Neuron (in vitro differentiated cells): Measurements from ENCODE around the gene OR7D2.
"Not testable (repeated sequence)": the region's sequence is repeated elsewhere in the genome, so short reads cannot be mapped to it uniquely, and the experiment has no call there.

ENCODE experiments used
- H2AFZ ChIP-seq: one replicate; pipeline ENCODE4 v1.6.1; 2013; ENCODE audit warnings: low read depth, mild to moderate bottlenecking, inconsistent platforms, low read length, moderate library complexity
- H3K27me3 ChIP-seq: one replicate; pipeline ENCODE4 v1.6.1; 2013; ENCODE audit warnings: low read length; ENCODE audit not compliant: insufficient read depth
- H3K36me3 ChIP-seq: one replicate; pipeline ENCODE4 v1.6.1; 2013; ENCODE audit warnings: low read length; ENCODE audit not compliant: insufficient read depth
- H3K4me1 ChIP-seq: one replicate; pipeline ENCODE4 v1.6.1; 2013; ENCODE audit warnings: low read length; ENCODE audit not compliant: insufficient read depth
- H3K4me3 ChIP-seq: 2 replicates; pipeline ENCODE4 v1.5.1; 2013; ENCODE audit warnings: mild to moderate bottlenecking, low read length, moderate library complexity
- H3K9me3 ChIP-seq: one replicate; pipeline ENCODE4 v1.6.1; 2013; ENCODE audit warnings: low read length

Gene OR7D2

GRCh38 chr19:9159891-9160290 lies 18.9 kb upstream of the OR7D2 start:
- Histone ChIP-seq H3K4me1 (no peaks in the 10 kb centered on the region), H3K9me3 (peaks cover 79% of the 10 kb centered on the region), H3K27me3 (no peaks in the 10 kb centered on the region), H3K36me3 (peaks cover 87% of the 10 kb centered on the region), H3K4me3 (no peak overlapping the region), H2AFZ (no peak overlapping the region)

GRCh38 chr19:9161427-9161826 lies 17.4 kb upstream of the OR7D2 start:
- no peaks in the 10 kb centered on the region for H3K4me1 ChIP-seq
- H3K36me3 ChIP-seq = peaks cover 75% of the 10 kb centered on the region
- H2AFZ ChIP-seq = no peak overlapping the region
- H3K4me3 ChIP-seq = no peak overlapping the region
- H3K27me3 ChIP-seq = no peaks in the 10 kb centered on the region
- peaks cover 66% of the 10 kb centered on the region for H3K9me3 ChIP-seq

- peaks cover 42% of the 10 kb centered on the region for H3K36me3 ChIP-seq
- no peak overlapping the region for H3K4me3 ChIP-seq
- H2AFZ ChIP-seq = no peak overlapping the region
- no peaks in the 10 kb centered on the region for H3K4me1 ChIP-seq
- H3K9me3 ChIP-seq = peaks cover 31% of the 10 kb centered on the region
- no peaks in the 10 kb centered on the region for H3K27me3 ChIP-seq
Measured at GRCh38 chr19:9165261-9165660, 13.5 kb upstream of the OR7D2 start.

DNA sequence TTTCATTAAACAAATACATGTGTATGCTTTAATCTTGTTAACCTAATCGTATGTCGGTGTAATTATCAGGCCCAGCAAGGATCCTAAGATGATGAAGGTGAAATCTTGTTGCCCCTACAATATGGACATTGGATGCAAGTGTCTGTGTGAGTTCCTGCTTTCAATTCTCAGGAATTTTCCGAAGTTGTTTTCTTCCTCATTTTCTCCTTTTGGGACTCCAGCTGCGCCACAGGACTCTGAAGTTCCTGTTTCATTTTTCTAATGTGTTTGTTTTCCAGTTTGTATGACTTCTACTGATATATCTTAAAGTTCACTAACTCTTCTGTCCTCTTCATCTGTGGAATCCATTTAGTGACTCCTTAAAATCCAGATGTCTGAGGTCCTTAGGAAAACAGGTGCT lies 11.9 kb upstream of the OR7D2 start:
- Histone ChIP-seq H3K4me1 (no peaks in the 10 kb centered on the region), H3K9me3 (peaks cover 15% of the 10 kb centered on the region)

DNA sequence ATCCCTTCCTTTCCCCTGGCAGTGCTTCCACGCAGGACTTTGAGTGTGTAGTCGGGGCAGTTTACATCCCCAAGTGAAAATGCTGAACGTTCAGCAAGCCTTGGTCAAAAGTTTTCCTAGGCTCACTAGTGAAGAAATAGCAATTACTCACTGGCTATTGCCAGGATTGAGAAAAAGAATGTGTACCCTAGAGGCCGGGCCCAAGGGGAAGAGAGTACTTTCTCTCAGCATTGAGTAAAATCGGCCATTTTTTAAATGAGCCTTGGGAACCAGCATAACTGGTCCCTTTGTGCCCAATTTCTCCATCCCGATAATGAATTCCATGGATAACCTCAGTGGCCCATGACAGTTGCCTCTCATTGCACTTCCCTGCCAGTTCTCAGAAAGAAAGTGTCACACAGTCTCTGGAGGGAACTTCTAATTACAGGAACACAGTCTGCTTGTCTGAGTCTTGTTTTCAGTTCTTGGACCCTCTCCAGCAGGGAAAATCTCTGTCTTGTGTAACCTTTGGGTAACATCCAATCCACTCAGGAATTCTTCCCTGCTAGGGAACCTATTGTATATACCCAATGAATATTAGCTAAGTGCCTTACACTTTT lies 7.3 kb upstream of the OR7D2 start:
- Histone ChIP-seq H3K27me3 (no peaks in the 10 kb centered on the region), H3K9me3 (no peaks in the 10 kb centered on the region), H3K4me3 (no peak overlapping the region), H3K4me1 (no peaks in the 10 kb centered on the region), H2AFZ (no peak overlapping the region), H3K36me3 (peaks cover 3% of the 10 kb centered on the region)

More for the DNA sequence above, 11.9 kb upstream of the OR7D2 start:
- Histone ChIP-seq H3K4me3 (no peak overlapping the region), H3K36me3 (peaks cover 26% of the 10 kb centered on the region), H3K27me3 (no peaks in the 10 kb centered on the region), H2AFZ (no peak overlapping the region)

DNA sequence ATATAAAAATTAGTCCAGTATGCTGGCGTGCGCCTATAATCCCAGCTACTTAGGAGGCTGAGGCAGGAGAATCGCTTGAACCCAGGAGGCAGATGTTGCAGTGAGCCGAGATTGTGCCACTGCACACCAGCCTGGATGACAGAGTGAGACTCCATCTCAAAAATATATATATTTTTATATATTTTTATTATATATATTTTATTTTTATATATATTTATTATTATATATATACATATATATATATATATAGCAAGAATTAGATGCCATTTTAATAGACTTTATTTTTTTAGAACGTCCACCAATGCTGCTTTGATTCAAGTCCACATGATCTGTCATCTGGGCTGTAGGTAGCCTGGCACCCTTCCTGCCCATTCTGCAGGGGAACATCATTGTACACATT lies 3.5 kb upstream of the OR7D2 start:
- Histone ChIP-seq H3K9me3 (no peaks in the 10 kb centered on the region), H3K4me1 (no peaks in the 10 kb centered on the region), H2AFZ (no peak overlapping the region), H3K4me3 (no peak overlapping the region), H3K27me3 (no peaks in the 10 kb centered on the region), H3K36me3 (no peaks in the 10 kb centered on the region)

DNA sequence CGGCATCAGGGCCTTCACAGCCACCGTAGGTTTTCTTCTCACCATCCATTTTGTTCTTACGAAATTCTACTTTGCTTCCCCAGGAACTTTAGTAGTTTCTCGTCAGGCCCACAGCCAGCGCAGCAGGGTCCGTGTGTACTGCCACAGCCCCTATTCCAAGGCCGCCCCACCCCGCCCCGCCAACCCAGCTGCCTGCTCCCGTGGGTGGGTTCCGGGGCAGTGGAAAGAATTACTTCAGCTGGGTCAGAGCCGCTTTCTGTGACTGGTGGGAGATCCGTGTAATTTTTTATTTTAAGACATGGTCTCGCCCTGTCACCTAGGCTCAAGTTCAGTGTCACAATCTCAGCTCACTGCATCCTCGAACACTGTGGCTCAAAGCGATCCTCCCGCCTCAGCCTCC lies 4.2 kb downstream of the OR7D2 start:
- H3K4me1 ChIP-seq = no peaks in the 10 kb centered on the region
- no peaks in the 10 kb centered on the region for H3K36me3 ChIP-seq
- no peak overlapping the region for H3K4me3 ChIP-seq
- H2AFZ ChIP-seq = no peak overlapping the region
- H3K27me3 ChIP-seq = no peaks in the 10 kb centered on the region
- no peaks in the 10 kb centered on the region for H3K9me3 ChIP-seq

GRCh38 chr19:9187191-9187590 lies 8.4 kb downstream of the OR7D2 start:
- no peaks in the 10 kb centered on the region for H3K27me3 ChIP-seq
- no peak overlapping the region for H2AFZ ChIP-seq
- no peaks in the 10 kb centered on the region for H3K9me3 ChIP-seq
- H3K4me1 ChIP-seq = peaks cover 7% of the 10 kb centered on the region
- no peaks in the 10 kb centered on the region for H3K36me3 ChIP-seq
- no peak overlapping the region for H3K4me3 ChIP-seq

- H2AFZ ChIP-seq = peak overlapping the region; percentile 69
- H3K4me3 ChIP-seq = no peak overlapping the region
- peaks cover 7% of the 10 kb centered on the region for H3K4me1 ChIP-seq
- no peaks in the 10 kb centered on the region for H3K9me3 ChIP-seq
- no peaks in the 10 kb centered on the region for H3K36me3 ChIP-seq
- H3K27me3 ChIP-seq = no peaks in the 10 kb centered on the region
Measured at GRCh38 chr19:9189535-9189934, 10.8 kb downstream of the OR7D2 start.

DNA sequence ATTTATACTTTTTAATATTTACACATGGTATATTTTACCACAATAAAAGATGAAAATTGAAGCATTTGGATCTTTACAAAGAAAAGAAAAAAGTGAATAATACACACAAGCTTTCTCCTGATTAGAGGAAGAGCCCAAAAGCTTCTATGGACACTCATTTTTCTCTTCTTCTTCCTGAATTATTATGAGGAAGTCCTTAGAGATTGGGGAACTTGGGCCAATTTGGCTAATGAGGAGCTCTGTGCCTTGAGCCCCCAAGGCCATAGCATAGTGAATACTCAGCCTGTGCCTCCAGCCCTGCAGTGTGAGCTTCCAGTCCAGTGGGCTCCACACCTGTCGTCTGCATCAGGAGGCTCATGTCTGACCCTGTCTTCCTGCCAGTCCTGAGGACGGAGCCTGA lies 19.3 kb downstream of the OR7D2 start:
- H3K4me1 ChIP-seq, H3K4me3 ChIP-seq, H3K27me3 ChIP-seq, H2AFZ ChIP-seq, H3K36me3 ChIP-seq, H3K9me3 ChIP-seq: not testable (repeated sequence)

GRCh38 chr19:9205501-9206113 lies 26.8 kb downstream of the OR7D2 start:
- H3K36me3 ChIP-seq = no peaks in the 10 kb centered on the region
- H2AFZ ChIP-seq = peak overlapping the region; percentile 16
- H3K4me1 ChIP-seq = no peaks in the 10 kb centered on the region
- H3K9me3 ChIP-seq = no peaks in the 10 kb centered on the region
- H3K4me3 ChIP-seq = no peak overlapping the region
- no peaks in the 10 kb centered on the region for H3K27me3 ChIP-seq

DNA sequence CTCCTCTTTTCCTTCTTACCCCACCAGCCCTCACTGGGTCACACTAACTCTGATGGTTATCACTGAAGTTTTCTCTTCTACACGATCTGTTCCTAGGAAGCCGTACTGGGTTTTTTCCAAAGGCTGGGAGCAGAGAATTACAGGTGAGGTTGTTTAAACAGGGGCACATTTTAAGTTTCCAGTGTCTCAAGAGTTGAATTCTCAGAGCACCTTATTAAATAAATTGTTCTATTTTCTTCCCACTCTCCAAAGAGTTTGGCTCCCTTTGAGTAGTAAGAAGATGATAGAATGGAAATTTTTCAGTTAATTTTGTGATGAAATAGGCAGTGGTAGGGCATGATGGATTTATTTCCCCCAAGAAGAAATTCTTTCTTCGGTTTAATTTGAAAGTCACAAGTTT lies 40.7 kb downstream of the OR7D2 start, which contains the start of gene OR7D4:
TSS of gene OR7D4 (minus strand) at position 101 of the 400 bp plus-strand sequence. CDS start 4,752 bp downstream, outside the sequence.
- Histone ChIP-seq H2AFZ (no peak within 1 kb of the TSS), H3K4me3 (no peak within 1 kb of the TSS), H3K36me3 (no peaks in the 10 kb centered on the region), H3K27me3 (no peaks in the 10 kb centered on the region), H3K9me3 (no peaks in the 10 kb centered on the region), H3K4me1 (no peaks in the 10 kb centered on the region)
